GM12875 (cell line): Measurements from ENCODE around the gene AP1AR.

Experiments used
- H3K4me3 ChIP-seq: one replicate; pipeline ENCODE4 v1.5.1; 2011; ENCODE audit warnings: low read depth, low read length, control low read depth
- CTCF ChIP-seq: IDR thresholded peaks from 2 replicates; pipeline ENCODE4 v1.5.1; 2011; ENCODE audit warnings: low read depth, mild to moderate bottlenecking, control low read depth, inconsistent platforms, low read length, moderate library complexity, borderline replicate concordance; ENCODE audit not compliant: insufficient read depth

Gene AP1AR

GRCh38 chr4:112230879-112231778 lies 458 bp upstream of the AP1AR start:
- no peak for TF ChIP-seq CTCF
- peak overlapping the region; percentile 94 for H3K4me3 ChIP-seq

GRCh38 chr4:112234952-112235609 lies 3.5 kb downstream of the AP1AR start:
- no peak overlapping the region for H3K4me3 ChIP-seq
- TF ChIP-seq CTCF, result peak; percentile 58; the same call in 1 of the 2 replicates

GRCh38 chr4:112236040-112236439 lies 4.5 kb downstream of the AP1AR start:
- H3K4me3 ChIP-seq, result no peak overlapping the region
- TF ChIP-seq CTCF, result no peak

GRCh38 chr4:112238833-112239232 lies 7.2 kb downstream of the AP1AR start:
- H3K4me3 ChIP-seq, result no peak overlapping the region
- no peak for TF ChIP-seq CTCF

- TF ChIP-seq CTCF, result no peak
- no peak overlapping the region for H3K4me3 ChIP-seq
Measured at GRCh38 chr4:112245383-112245782, 13.8 kb downstream of the AP1AR start.

GRCh38 chr4:112247021-112247420 lies 15.4 kb downstream of the AP1AR start:
- TF ChIP-seq CTCF, result no peak
- no peak overlapping the region for H3K4me3 ChIP-seq
